GM12873 (cell line): ENCODE data around the gene MYH15.

Experiments used
- TF ChIP-seq, protein P1 (sequence below): IDR thresholded peaks from 2 replicates; pipeline ENCODE4 v1.5.1; 2012; ENCODE audit warnings: low read depth, mild to moderate bottlenecking, moderate library complexity, low read length, control low read depth; ENCODE audit not compliant: insufficient read depth; ENCODE audit errors: missing control alignments

MYH15 gene

DNA sequence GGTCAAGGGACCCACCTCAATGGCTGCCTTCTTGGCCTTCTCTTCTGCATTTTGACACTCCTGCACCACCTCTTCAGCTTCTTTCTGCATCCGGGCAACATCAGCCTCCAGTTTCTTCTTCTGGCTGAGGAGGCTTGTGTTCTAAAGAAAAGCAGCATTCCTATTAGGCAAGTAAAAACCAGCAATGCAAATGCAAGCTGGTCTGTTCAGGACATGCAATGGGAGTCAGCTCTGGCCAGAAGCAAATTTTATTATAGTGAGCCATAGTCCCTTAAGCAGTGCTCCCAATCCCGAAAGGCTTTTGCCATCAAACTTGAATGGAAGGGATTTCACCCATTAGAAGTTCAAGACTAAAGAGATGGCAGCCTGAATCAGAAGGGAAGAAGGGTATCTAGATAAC is 116.4 kb downstream of the MYH15 start:
- TF ChIP-seq, protein P1, sequence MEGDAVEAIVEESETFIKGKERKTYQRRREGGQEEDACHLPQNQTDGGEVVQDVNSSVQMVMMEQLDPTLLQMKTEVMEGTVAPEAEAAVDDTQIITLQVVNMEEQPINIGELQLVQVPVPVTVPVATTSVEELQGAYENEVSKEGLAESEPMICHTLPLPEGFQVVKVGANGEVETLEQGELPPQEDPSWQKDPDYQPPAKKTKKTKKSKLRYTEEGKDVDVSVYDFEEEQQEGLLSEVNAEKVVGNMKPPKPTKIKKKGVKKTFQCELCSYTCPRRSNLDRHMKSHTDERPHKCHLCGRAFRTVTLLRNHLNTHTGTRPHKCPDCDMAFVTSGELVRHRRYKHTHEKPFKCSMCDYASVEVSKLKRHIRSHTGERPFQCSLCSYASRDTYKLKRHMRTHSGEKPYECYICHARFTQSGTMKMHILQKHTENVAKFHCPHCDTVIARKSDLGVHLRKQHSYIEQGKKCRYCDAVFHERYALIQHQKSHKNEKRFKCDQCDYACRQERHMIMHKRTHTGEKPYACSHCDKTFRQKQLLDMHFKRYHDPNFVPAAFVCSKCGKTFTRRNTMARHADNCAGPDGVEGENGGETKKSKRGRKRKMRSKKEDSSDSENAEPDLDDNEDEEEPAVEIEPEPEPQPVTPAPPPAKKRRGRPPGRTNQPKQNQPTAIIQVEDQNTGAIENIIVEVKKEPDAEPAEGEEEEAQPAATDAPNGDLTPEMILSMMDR: no peak

DNA sequence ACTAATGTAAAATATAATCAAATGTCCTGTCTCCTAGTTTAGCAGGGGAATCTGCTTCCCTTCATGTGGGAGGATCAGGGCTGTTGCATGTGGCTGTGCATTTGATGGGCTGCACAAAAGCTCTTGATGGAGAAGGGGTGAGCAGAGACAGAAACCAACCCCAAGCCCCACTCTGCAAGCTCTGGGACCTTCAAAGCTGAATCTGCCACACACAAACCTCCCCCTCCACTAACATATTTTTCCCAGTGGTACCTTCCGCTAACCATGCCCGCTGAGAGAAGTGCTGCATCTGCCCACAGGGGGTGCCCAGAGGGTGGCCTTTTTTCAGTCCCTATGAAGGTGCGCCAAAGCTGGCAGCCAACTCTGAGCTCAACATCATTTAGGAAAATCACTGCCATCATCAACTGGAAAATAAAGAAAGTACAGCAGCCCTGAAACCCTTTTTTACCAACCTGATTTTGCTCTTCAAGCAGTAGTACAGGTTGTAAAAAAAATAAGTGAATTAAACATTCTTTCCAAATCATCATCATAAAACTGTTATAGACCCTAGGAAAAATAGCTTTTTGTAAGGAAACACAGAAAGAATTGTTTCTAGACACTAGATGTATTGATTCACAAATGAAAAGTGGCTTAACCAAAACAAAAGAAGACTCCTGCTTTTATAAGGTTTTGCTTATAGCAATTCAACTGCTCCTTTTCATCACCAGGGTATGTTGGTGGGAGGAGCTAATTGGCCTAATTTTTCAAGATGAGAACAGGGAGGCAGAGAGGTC is 117.1 kb downstream of the MYH15 start:
- TF ChIP-seq, protein P1: no peak

DNA sequence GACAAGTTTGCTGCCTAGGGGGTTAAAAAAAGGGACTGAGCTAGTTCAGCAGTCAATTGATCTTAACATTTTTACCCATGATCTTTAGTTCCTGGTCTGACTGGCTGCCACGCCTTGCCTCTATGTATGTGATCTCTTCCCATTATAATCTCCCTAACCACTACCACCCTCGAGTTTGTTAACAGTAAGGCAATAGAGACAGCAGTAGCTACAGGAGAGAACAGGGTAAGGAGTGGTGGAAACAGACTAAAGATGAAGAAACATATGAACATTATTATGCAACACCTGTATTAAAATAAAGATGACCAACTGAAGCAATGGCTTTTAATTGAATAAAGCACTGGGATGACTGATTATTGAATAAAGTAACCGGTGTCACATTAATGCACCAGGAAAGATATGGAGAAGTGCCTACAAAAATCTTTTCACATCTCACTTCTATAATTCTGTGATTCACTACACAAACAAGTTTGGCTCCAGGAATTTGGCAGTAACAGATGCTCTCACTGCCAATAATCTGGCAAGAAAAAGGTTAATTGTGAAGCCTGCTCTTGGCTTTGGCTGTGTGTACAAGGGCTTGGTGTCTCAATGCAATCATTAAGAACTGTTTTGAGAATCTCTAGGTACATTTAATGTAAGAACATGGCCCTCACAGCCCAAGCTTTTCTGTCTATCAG is 118.3 kb downstream of the MYH15 start:
- TF ChIP-seq, protein P1: no peak

DNA sequence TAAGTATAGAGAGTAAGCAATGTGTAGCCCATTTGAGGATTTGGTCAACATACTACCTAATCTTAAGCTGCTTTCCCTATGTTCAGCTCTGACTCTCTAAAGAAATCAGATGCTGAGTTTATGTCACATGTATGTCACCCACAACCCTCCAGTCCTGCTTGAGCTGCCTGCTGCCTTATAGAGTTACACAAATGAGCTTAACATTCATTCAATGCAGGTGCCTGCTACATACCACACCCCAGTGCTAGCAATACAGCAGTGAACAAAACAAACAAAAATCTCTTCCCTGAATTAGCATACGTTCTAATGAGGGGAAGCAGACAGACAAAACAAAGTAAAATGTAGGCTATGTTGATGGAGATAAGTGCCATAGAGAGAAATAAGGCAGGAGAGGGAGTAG is 121.0 kb downstream of the MYH15 start:
- TF ChIP-seq, protein P1: no peak

DNA sequence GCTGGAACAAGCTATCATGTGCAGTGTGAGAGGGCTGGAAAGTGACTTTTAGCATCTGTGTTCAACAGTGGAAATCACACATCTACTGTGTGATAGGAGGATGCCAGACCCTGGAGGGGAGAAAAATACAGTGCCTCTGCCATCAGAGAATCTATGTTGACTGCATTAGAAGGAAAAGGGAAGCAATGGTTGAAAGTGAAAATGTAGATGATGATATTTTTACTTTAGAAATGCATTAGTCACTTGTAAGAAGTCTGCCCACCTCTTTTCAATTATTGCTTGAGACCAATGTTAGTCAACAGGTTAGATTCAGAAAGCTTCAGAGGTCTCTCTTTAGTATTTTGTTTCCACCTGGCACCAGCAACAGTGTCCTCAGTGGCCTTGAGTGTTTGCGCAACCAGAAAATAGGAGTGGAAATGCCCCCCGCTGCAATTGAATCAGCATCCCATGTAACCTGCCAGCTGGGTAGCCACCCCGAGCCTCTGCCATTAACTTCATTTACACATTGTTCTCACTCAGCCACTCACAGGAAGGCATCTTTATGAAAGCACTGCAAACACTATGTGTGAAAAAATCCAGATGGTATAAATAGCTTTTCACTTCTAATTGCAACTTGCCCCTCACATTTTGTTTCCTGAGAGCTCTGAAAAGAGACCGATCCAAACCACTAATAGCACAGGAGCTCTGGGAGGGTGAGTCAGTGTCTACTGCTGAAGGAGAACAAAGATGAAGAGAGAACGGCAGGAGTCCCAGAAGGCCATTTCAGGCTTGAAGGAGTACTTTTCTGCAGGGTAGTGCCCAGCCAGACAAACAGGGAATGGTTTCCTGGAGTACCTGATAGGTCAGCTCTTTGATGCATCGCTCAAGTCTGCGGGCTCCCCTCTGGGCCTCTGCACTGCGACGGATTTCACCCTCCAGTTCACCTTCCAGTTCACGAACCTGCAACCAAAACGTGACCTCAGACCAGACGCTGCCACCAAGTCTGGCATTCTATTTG is 122.0 kb downstream of the MYH15 start:
- TF ChIP-seq, protein P1: no peak

DNA sequence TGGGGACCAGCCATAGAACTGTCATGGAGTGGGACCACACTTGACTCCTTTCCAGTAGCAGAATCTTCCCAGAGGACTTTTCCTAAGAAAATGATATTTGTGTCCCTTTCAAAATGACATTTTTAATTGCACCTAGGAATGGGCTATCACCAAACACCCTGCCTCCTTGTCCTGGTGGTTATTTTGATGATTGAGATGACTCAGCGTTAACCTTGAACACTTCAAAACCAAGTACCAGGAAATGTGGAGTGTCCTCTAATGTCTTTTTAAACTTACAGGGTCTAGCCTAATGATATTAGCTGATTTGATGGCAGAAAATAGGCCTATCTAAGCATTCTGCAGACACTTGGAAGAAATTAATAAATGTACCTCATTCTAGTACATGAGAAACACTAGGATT is 123.3 kb downstream of the MYH15 start:
- TF ChIP-seq, protein P1: no peak
